Stimulated activated effector memory CD8-positive, alpha-beta T cell treated with anti-CD3 and anti-CD28 coated beads, Interleukin-12 subunit alpha, Interleukin-12 subunit beta, amount 100 ng/mL, for 72 hours (primary cell): ENCODE data around the gene L3MBTL4.
"Not testable (repeated sequence)": the region's sequence is repeated elsewhere in the genome, so short reads cannot be mapped to it uniquely, and the experiment has no call there.

Experiments
- ATAC-seq: fragments of 150-1000 bp; cut with Tn5 transposase; 2 replicates; pipeline ENCODE4 v1.10.0; 2021
- DNase-seq, 2 donors: peaks; one replicate each; pipeline ENCODE4 v3.0.0; 2021 to 2022; ENCODE audit warnings: low spot score in 2 of 2
- H3K27ac Mint-ChIP-seq: one replicate; pipeline ENCODE4 v1.8.0; 2022; ENCODE audit warnings: mild to moderate bottlenecking, mixed read lengths
- H3K36me3 Mint-ChIP-seq: one replicate; pipeline ENCODE4 v1.8.0; 2022; ENCODE audit warnings: mild to moderate bottlenecking, mixed read lengths
- H3K4me1 Mint-ChIP-seq: one replicate; pipeline ENCODE4 v1.8.0; 2022; ENCODE audit warnings: mixed read lengths
- H3K4me3 Mint-ChIP-seq: one replicate; pipeline ENCODE4 v1.8.0; 2022; ENCODE audit warnings: mild to moderate bottlenecking, mixed read lengths
- H3K9me3 Mint-ChIP-seq: one replicate; pipeline ENCODE4 v1.8.0; 2022; ENCODE audit warnings: mixed read lengths

Gene L3MBTL4

DNA sequence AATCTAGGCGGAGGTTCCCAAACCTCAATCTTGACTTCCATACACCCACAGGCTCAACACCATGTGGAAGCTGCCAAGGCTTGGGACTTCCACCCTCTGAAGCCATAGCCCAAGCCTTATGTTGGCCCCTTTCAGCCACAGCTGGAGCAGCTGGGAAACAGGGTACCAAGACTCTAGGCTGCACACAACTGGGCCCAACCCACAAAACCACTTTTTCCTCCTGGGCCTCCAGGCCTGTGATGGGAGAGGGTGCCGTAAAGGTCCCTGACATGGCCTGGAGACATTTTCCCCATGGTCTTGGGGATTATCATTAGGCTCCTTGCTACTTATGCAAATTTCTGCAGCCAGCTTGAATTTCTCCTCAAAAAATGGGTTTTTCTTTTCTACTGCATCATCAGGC lies 279.7 kb downstream of the L3MBTL4 start:
- not testable (repeated sequence) for DNase-seq, H3K4me1 Mint-ChIP-seq, ATAC-seq, H3K27ac Mint-ChIP-seq, H3K36me3 Mint-ChIP-seq, H3K4me3 Mint-ChIP-seq
- H3K9me3 Mint-ChIP-seq: peaks cover 17% of the 10 kb centered on the region

- Mint-ChIP-seq H3K4me3 (no peak overlapping the region), H3K27ac (no peak overlapping the region), H3K36me3 (no peaks in the 10 kb centered on the region), H3K9me3 (peaks cover 22% of the 10 kb centered on the region), H3K4me1 (no peaks in the 10 kb centered on the region)
- DNase-seq: no peak
- ATAC-seq: no peak
Measured at GRCh38 chr18:6132751-6133368, 281.9 kb downstream of the L3MBTL4 start.

- H3K4me3 Mint-ChIP-seq: no peak overlapping the region
- H3K36me3 Mint-ChIP-seq: no peaks in the 10 kb centered on the region
- no peak overlapping the region for H3K27ac Mint-ChIP-seq
- ATAC-seq: no peak
- H3K4me1 Mint-ChIP-seq: no peaks in the 10 kb centered on the region
- DNase-seq: no peak
- H3K9me3 Mint-ChIP-seq: peaks cover 7% of the 10 kb centered on the region
Measured at GRCh38 chr18:6120820-6121279, 293.9 kb downstream of the L3MBTL4 start.

- ATAC-seq: no peak
- Mint-ChIP-seq H3K36me3 (no peaks in the 10 kb centered on the region), H3K9me3 (peaks cover 13% of the 10 kb centered on the region), H3K27ac (no peak overlapping the region), H3K4me1 (no peaks in the 10 kb centered on the region), H3K4me3 (no peak overlapping the region)
- DNase-seq: no peak
Measured at GRCh38 chr18:6119761-6120160, 294.9 kb downstream of the L3MBTL4 start.

DNA sequence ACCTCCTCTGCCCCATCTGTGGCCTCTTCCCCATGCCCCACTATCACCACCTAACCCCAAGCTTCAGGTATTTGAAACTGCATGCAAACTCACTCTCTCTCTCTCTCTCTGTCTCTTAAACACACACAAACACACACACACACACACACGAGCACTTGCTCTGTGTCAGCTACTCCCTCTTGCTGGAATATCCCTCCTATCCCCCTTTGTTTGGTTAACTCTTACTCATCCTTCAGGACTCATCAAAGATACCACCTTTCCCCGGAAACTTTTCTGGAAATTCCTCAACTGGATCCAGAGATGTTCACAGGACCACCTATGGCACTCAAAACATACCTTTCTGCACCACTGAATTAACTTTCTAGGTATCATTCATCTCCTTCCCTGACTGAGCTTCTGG lies 296.6 kb downstream of the L3MBTL4 start:
- DNase-seq (no peak), ATAC-seq (no peak)
- no peaks in the 10 kb centered on the region for H3K36me3 Mint-ChIP-seq
- H3K4me3 Mint-ChIP-seq: no peak overlapping the region
- peaks cover 20% of the 10 kb centered on the region for H3K9me3 Mint-ChIP-seq
- H3K4me1 Mint-ChIP-seq: no peaks in the 10 kb centered on the region
- H3K27ac Mint-ChIP-seq: no peak overlapping the region

DNA sequence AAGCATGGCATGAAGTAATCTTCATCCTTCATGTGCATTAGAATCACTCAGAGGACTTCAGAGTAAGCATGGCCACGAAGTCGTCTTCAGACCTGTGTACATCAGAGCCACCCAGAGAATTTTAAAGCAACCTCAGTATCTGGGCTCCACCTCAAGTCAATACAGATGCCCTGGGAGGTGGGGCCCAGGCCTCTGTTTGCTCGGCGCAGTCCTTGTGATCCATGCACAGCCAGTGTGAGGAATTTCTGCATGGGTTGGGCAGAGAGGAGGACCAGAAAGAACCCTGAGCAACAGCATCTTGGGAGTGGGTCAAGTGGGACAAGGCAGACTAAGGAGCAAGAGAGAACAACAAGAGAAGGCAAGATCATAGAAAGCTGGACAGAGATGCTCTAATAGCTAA lies 299.0 kb downstream of the L3MBTL4 start:
- Mint-ChIP-seq H3K9me3 (peaks cover 20% of the 10 kb centered on the region), H3K4me3 (no peak overlapping the region), H3K27ac (no peak overlapping the region), H3K36me3 (no peaks in the 10 kb centered on the region), H3K4me1 (no peaks in the 10 kb centered on the region)
- DNase-seq: no peak
- ATAC-seq: no peak

- no peaks in the 10 kb centered on the region for H3K4me1 Mint-ChIP-seq
- DNase-seq (no peak), ATAC-seq (no peak)
- H3K9me3 Mint-ChIP-seq: peaks cover 23% of the 10 kb centered on the region
- no peaks in the 10 kb centered on the region for H3K36me3 Mint-ChIP-seq
- no peak overlapping the region for H3K4me3 Mint-ChIP-seq
- no peak overlapping the region for H3K27ac Mint-ChIP-seq
Measured at GRCh38 chr18:6113650-6114049, 301.1 kb downstream of the L3MBTL4 start.

DNA sequence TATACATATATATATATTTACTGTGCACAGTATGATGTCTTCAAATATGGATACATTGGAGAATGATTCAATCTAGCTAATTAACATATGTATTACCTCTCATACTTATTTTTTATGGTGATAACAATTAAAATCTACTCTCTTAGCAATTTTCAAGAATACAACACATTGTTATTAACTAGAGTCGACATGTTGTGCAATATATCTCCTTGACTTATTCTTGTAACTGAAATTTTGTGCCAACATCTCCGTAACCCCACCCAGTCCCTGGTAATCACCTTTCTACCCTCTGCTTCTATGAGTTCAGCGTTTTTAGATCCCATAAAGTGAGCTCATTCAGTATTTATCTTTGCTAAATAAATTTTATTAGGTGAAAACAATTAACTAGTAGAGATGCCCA lies 303.0 kb downstream of the L3MBTL4 start:
- Mint-ChIP-seq H3K4me1 (no peaks in the 10 kb centered on the region), H3K9me3 (peaks cover 23% of the 10 kb centered on the region), H3K27ac (no peak overlapping the region), H3K36me3 (no peaks in the 10 kb centered on the region), H3K4me3 (no peak overlapping the region)
- ATAC-seq: no peak
- no peak for DNase-seq

DNA sequence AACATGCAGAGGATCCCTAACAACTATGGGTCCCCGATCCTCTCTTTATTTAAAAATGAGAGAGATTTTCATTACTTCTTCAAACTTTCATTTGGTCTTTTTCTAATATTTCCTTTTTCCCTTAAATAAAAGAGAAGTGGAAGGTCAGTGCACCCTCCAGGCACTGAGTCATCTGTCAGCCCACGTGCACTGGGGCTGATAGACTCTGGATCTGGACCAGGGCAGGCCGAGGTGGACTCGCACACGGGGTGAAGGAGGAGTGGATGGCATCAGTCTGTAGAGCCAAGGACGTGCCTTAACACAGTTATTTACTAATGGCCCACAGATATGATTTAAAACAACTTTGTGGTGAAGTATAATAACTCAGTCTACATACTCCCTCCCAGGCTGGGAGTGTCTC lies 305.0 kb downstream of the L3MBTL4 start:
- Mint-ChIP-seq H3K4me1 (no peaks in the 10 kb centered on the region), H3K9me3 (peaks cover 17% of the 10 kb centered on the region), H3K27ac (no peak overlapping the region), H3K36me3 (no peaks in the 10 kb centered on the region), H3K4me3 (no peak overlapping the region)
- ATAC-seq (no peak), DNase-seq (no peak)

- Mint-ChIP-seq H3K4me1 (no peaks in the 10 kb centered on the region), H3K9me3 (peaks cover 10% of the 10 kb centered on the region), H3K27ac (no peak overlapping the region), H3K36me3 (no peaks in the 10 kb centered on the region), H3K4me3 (no peak overlapping the region)
- no peak for DNase-seq
- ATAC-seq: no peak
Measured at GRCh38 chr18:6107794-6108193, 306.9 kb downstream of the L3MBTL4 start.

DNA sequence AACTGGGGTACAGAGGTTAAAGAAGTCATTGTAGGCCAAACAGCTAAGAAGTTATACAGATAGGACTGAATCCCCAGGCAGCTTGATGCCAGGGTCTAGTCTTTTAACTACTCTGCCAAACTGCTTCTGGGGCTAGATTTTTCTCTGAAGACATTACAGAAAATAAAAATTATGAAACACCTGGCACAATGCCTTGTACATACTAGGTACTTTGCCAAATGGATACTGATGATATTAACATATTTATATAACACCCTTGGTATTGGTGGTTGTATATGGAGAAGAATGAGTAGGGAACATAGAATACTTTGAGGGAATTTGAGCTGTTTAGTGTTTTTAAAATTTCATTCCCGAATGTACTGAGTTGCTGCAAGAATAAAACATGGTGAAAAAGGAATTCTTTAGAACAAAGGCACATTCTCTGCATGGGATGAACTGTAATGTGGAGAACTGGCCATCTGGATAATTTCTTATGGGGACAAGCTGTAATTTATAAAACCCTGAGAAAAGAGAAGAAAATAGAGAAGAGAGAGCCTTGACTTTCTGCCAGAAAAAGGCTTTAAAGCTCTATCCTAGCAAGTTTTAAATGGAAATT lies 308.5 kb downstream of the L3MBTL4 start:
- no peaks in the 10 kb centered on the region for H3K4me1 Mint-ChIP-seq
- DNase-seq (no peak), ATAC-seq (no peak)
- no peak overlapping the region for H3K27ac Mint-ChIP-seq
- H3K36me3 Mint-ChIP-seq: no peaks in the 10 kb centered on the region
- peaks cover 16% of the 10 kb centered on the region for H3K9me3 Mint-ChIP-seq
- no peak overlapping the region for H3K4me3 Mint-ChIP-seq

- Mint-ChIP-seq H3K27ac (no peak overlapping the region), H3K36me3 (no peaks in the 10 kb centered on the region), H3K4me3 (no peak overlapping the region), H3K4me1 (no peaks in the 10 kb centered on the region), H3K9me3 (peaks cover 10% of the 10 kb centered on the region)
- ATAC-seq (no peak), DNase-seq (no peak)
Measured at GRCh38 chr18:6103741-6104140, 311.0 kb downstream of the L3MBTL4 start.

GRCh38 chr18:6096730-6097129 lies 318.0 kb downstream of the L3MBTL4 start:
- no peak overlapping the region for H3K4me3 Mint-ChIP-seq
- ATAC-seq (no peak), DNase-seq (no peak)
- no peaks in the 10 kb centered on the region for H3K36me3 Mint-ChIP-seq
- H3K9me3 Mint-ChIP-seq: peaks cover 10% of the 10 kb centered on the region
- no peak overlapping the region for H3K27ac Mint-ChIP-seq
- H3K4me1 Mint-ChIP-seq: no peaks in the 10 kb centered on the region

GRCh38 chr18:6088432-6088831 lies 326.3 kb downstream of the L3MBTL4 start:
- Mint-ChIP-seq H3K4me3 (no peak overlapping the region), H3K27ac (no peak overlapping the region), H3K4me1 (peaks cover 6% of the 10 kb centered on the region), H3K9me3 (peaks cover 13% of the 10 kb centered on the region), H3K36me3 (no peaks in the 10 kb centered on the region)
- no peak for DNase-seq
- no peak for ATAC-seq

- no peak for ATAC-seq
- peaks cover 6% of the 10 kb centered on the region for H3K4me1 Mint-ChIP-seq
- DNase-seq: no peak
- H3K9me3 Mint-ChIP-seq: peaks cover 13% of the 10 kb centered on the region
- no peaks in the 10 kb centered on the region for H3K36me3 Mint-ChIP-seq
- H3K27ac Mint-ChIP-seq: no peak overlapping the region
- H3K4me3 Mint-ChIP-seq: no peak overlapping the region
Measured at GRCh38 chr18:6086731-6087130, 328.0 kb downstream of the L3MBTL4 start.

- Mint-ChIP-seq H3K4me3 (no peak overlapping the region), H3K4me1 (no peaks in the 10 kb centered on the region), H3K9me3 (peaks cover 6% of the 10 kb centered on the region), H3K27ac (no peak overlapping the region), H3K36me3 (no peaks in the 10 kb centered on the region)
- ATAC-seq (no peak), DNase-seq (no peak)
Measured at GRCh38 chr18:6079406-6079805, 335.3 kb downstream of the L3MBTL4 start.
